ENCODE results near the gene JAM2. TPM values are rescaled to one million over a fixed set of nuclear protein-coding genes. Genes with fewer than 3 reads are reported as not detected.

JAM2 gene
- total RNA-seq, 1 experiment from 2014 or later: not detected

GRCh38 chr21:25764065-25764464 is 125.0 kb downstream of the JAM2 start:
- H3K9me2 ChIP-seq (ENCODE audit: insufficient read depth): no peaks in the 10 kb centered on the region
- ChIA-PET POLR2A (ENCODE audit: unreplicated experiment) (no interaction called here), CTCF (no interaction called here)
- H3K4me2 ChIP-seq: no peak overlapping the region
- H3K27ac ChIP-seq: no peak overlapping the region
- no peak overlapping the region for H2AFZ ChIP-seq
- H3K79me2 ChIP-seq (ENCODE audit: low read depth): no peaks in the 10 kb centered on the region
- TF ChIP-seq CTCF (conservative IDR thresholded peaks at IDR 0.05) (no peak), EZH2 (IDR thresholded peaks at IDR 0.05; ENCODE audit: low read depth) (no peak)
- H3K4me3 ChIP-seq: no peak overlapping the region
- no peaks in the 10 kb centered on the region for H4K20me1 ChIP-seq (ENCODE audit: insufficient read depth)
- no peak for DNase-seq
- BruUV-seq (replicated peaks): no TSS peak
- H3K36me3 ChIP-seq (ENCODE audit: low read depth): no peaks in the 10 kb centered on the region
- H3K4me1 ChIP-seq (replicated peaks; ENCODE audit: insufficient read depth): no peaks in the 10 kb centered on the region
- intact Hi-C loops (cut with micrococcal nuclease; ENCODE audit: unreplicated experiment): no loop called here
- H3K27me3 ChIP-seq (ENCODE audit: insufficient read depth, low read depth): no peaks in the 10 kb centered on the region
- no peaks in the 10 kb centered on the region for H3K9me3 ChIP-seq (ENCODE audit: insufficient read depth, low read depth)
- H3F3A ChIP-seq (ENCODE audit: insufficient read depth, low read depth): no peaks in the 10 kb centered on the region

Other genes with a start within 250 kb of the JAM2 start
- 15.5 and 21.2 TPM in 2 replicates for gene MRPL39, start 31.8 kb upstream of the JAM2 start, total RNA-seq (2021)
- 62.1 and 108 TPM in 2 replicates for gene ATP5PF, start 95.6 kb downstream of the JAM2 start, total RNA-seq (2021)
- 18.2 and 20.5 TPM in 2 replicates for gene GABPA, start 95.7 kb downstream of the JAM2 start, total RNA-seq (2021)